GM12878 (cell line): Measurements from ENCODE around the gene MXI1. TPM values are rescaled to one million over a fixed set of nuclear protein-coding genes. Genes with fewer than 3 reads are reported as not detected.

Source experiments
- ATAC-seq: fragments of 200-7000 bp; cut with Tn5 transposase; 3 replicates; pipeline ENCODE4 v1.9.1; 2020; ENCODE audit warnings: mild to moderate bottlenecking, moderate library complexity
- BruUV-seq: library from RNA; stranded (reverse); fragments of 400-500 nt; replicated peaks from 2 replicates; lab custom pipeline; 2021; lab: Mats Ljungman, UMichigan
- CTCF ChIA-PET: fragments of 300-600 bp; sonication (Branson Sonifier 250); formaldehyde crosslinking; extraction: SDS; loops from one replicate; lab custom pipeline; 2021; ENCODE audit warnings: inconsistent platforms; lab: Yijun Ruan, JAX
- POLR2A ChIA-PET: fragments of 350-600 bp; formaldehyde crosslinking; extraction: SDS; loops from one replicate; lab custom pipeline; 2021; ENCODE audit warnings: inconsistent platforms; lab: Charles Lee
- RAD21 ChIA-PET: fragments of 300-600 bp; sonication (Branson Sonifier 250); formaldehyde crosslinking; loops from one replicate; lab custom pipeline; 2023; ENCODE audit warnings: antibody characterized with exemption; ENCODE audit not compliant: unreplicated experiment; lab: Charles Lee
- SMC1A ChIA-PET: fragments of 300-600 bp; sonication (Branson Sonifier 250); formaldehyde crosslinking; loops from one replicate; lab custom pipeline; 2023; ENCODE audit not compliant: unreplicated experiment, uncharacterized antibody; lab: Charles Lee
- DNase-seq: peaks from one replicate; pipeline ENCODE4 v3.0.0-alpha.2; 2011; ENCODE audit warnings: low read depth, low spot score
- FAIRE-seq: peaks from 3 replicates; lab custom pipeline; 2011; peaks lifted over from hg19 to GRCh38; lab: Jason Lieb, UNC
- H2AFZ ChIP-seq: 2 replicates; pipeline ENCODE4 v1.6.0; 2011; ENCODE audit warnings: low read depth, low read length, control low read depth; ENCODE audit not compliant: control insufficient read depth
- H3K27ac ChIP-seq: 2 replicates; pipeline ENCODE4 v1.5.1; 2011; ENCODE audit warnings: control low read depth; ENCODE audit not compliant: control insufficient read depth, insufficient read depth
- H3K27me3 ChIP-seq, 2 experiments: replicated peaks in 1 of 2; 2 replicates each; pipeline versions ENCODE4 v1.6.0 to v1.6.1; 2011; ENCODE audit warnings: low read length in 1 of 2; ENCODE audit not compliant: control insufficient read depth in 2 of 2, insufficient read depth in 2 of 2
- H3K36me3 ChIP-seq, 2 experiments: 2 replicates each; pipeline ENCODE4 v1.5.1; 2011; ENCODE audit warnings: low read length in 1 of 2; ENCODE audit not compliant: control insufficient read depth in 2 of 2, insufficient read depth in 2 of 2
- H3K4me1 ChIP-seq: 2 replicates; pipeline ENCODE4 v1.6.1; 2011; ENCODE audit warnings: mild to moderate bottlenecking, low read length, moderate library complexity, mixed read lengths; ENCODE audit not compliant: control insufficient read depth, insufficient read depth
- H3K4me2 ChIP-seq: 2 replicates; pipeline ENCODE4 v1.6.0; 2011; ENCODE audit warnings: control low read depth; ENCODE audit not compliant: control insufficient read depth, insufficient read depth
- H3K4me3 ChIP-seq: fragments of 200-600 bp; sonication (generic); 2 replicates; pipeline ENCODE4 v1.5.1; 2016
- H3K79me2 ChIP-seq: 2 replicates; pipeline ENCODE4 v1.6.0; 2011; ENCODE audit warnings: low read length; ENCODE audit not compliant: control insufficient read depth, insufficient read depth
- H3K9ac ChIP-seq: 2 replicates; pipeline ENCODE4 v1.8.0; 2011; ENCODE audit warnings: low read length, control low read depth, mixed read lengths; ENCODE audit not compliant: control insufficient read depth, insufficient read depth
- H3K9me3 ChIP-seq: replicated peaks from 3 replicates; pipeline ENCODE4 v1.5.1; 2011; ENCODE audit warnings: mild to moderate bottlenecking, low read length; ENCODE audit not compliant: control insufficient read depth, insufficient read depth
- H4K20me1 ChIP-seq: 2 replicates; pipeline ENCODE4 v1.6.0; 2011; ENCODE audit not compliant: control insufficient read depth, insufficient read depth
- CEBPB ChIP-seq, 2 experiments: fragments of 150-350 bp in 1 of 2; IDR thresholded peaks; 2 replicates each; pipeline ENCODE4 v1.6.1; 2012 to 2014; ENCODE audit warnings: low read depth in 2 of 2, low read length in 2 of 2, borderline replicate concordance in 1 of 2, inconsistent platforms in 1 of 2
- EP300 ChIP-seq, 2 experiments: fragments of 150-350 bp in 1 of 2; IDR thresholded peaks; 2 replicates each; pipeline ENCODE4 v1.6.1; 2011 to 2012; ENCODE audit warnings: low read depth in 2 of 2, low read length in 2 of 2, borderline replicate concordance in 1 of 2, improper control_type of control experiment in 1 of 2, inconsistent platforms in 1 of 2; ENCODE audit not compliant: control insufficient read depth in 1 of 2
- IRF4 ChIP-seq: IDR thresholded peaks from 2 replicates; pipeline ENCODE4 v1.6.1; 2011; ENCODE audit warnings: low read depth, low read length
- MYB ChIP-seq: fragments of 150-350 bp; IDR thresholded peaks from 2 replicates; pipeline ENCODE4 v1.6.1; 2014; ENCODE audit warnings: mild to moderate bottlenecking, low read depth, low read length, borderline replicate concordance
- RELA ChIP-seq: fragments of 450-650 bp; IDR thresholded peaks from 2 replicates; pipeline ENCODE4 v1.8.0; 2014; ENCODE audit warnings: borderline replicate concordance; ENCODE audit not compliant: partially characterized antibody
- SPI1 ChIP-seq: IDR thresholded peaks from 2 replicates; pipeline ENCODE4 v1.6.1; 2011; ENCODE audit warnings: low read depth, mild to moderate bottlenecking, low read length, moderate library complexity, borderline replicate concordance; ENCODE audit not compliant: insufficient read depth
- TCF3 ChIP-seq: IDR thresholded peaks from 2 replicates; pipeline ENCODE4 v1.6.1; 2012; ENCODE audit warnings: low read depth, mild to moderate bottlenecking, low read length, borderline replicate concordance; ENCODE audit not compliant: insufficient read depth
- WGBS: methylation state at CpG from one replicate; pipeline ENCODE4 v1.1.6; 2016; ENCODE audit warnings: low lambda C conversion rate; ENCODE audit not compliant: insufficient replicate concordance, insufficient coverage; ENCODE audit errors: missing lambda C conversion rate; 5-methylcytosine and 5-hydroxymethylcytosine counted together
- in situ Hi-C: fragments of 300-500 bp; cut with MboI; formaldehyde crosslinking; loops from 9 replicates; pipeline ENCODE4 v1.14.3; 2018; ENCODE audit warnings: mixed read lengths
- intact Hi-C: fragments of 100-400 bp; cut with micrococcal nuclease; formaldehyde crosslinking; loops from one replicate; pipeline ENCODE4 v1.14.2; 2022; ENCODE audit not compliant: unreplicated experiment
- polyA plus RNA-seq, 11 experiments: library from polyadenylated mRNA; depleted of rRNA in 4 of 11; unstranded in 6 of 11; stranded (reverse) in 5 of 11; fragments of >200 nt; fragmentation: Nextera tagmentation in 4 of 11; fragmentation: Illumina TruSeq in 1 of 11; extraction: Ambion mirVana in 4 of 11; extraction: Trizol in 1 of 11; gene quantifications; 1 replicate in 1 of 11; 2 replicates in 10 of 11; pipeline versions ENCODE4 v1.2.1 to v1.2.3, GENCODE V29; 2011 to 2016; ENCODE audit warnings: inconsistent platforms in 2 of 11, missing spikeins in 2 of 11, low read depth in 1 of 11
- total RNA-seq, 4 experiments: library from RNA; depleted of rRNA in 3 of 4; stranded (reverse); fragments of >200 nt in 3 of 4; fragmentation: Illumina TruSeq in 1 of 4; extraction: Trizol in 1 of 4; gene quantifications; 2 replicates each; pipeline versions ENCODE4 v1.2.1 to v1.2.3, GENCODE V29; 2013 to 2021
- TF ChIP-seq, protein P1 (sequence below): fragments of 450-650 bp; IDR thresholded peaks from 2 replicates; pipeline ENCODE4 v1.6.1; 2018; ENCODE audit warnings: borderline replicate concordance, mild to moderate bottlenecking; ENCODE audit not compliant: partially characterized antibody
- TF ChIP-seq, protein P2 (sequence below): IDR thresholded peaks from 2 replicates; pipeline ENCODE4 v1.6.1; 2011; ENCODE audit warnings: borderline replicate concordance, low read depth, mild to moderate bottlenecking, moderate library complexity, low read length; ENCODE audit not compliant: insufficient read depth, poor library complexity, severe bottlenecking

MXI1 gene
- total and polyA plus RNA-seq, 10 of the 15 experiments (the other 5 are each of a cell fraction or from before 2014, with no cell fraction given): 0.23 to 8.0 (median 0.41) TPM

DNA sequence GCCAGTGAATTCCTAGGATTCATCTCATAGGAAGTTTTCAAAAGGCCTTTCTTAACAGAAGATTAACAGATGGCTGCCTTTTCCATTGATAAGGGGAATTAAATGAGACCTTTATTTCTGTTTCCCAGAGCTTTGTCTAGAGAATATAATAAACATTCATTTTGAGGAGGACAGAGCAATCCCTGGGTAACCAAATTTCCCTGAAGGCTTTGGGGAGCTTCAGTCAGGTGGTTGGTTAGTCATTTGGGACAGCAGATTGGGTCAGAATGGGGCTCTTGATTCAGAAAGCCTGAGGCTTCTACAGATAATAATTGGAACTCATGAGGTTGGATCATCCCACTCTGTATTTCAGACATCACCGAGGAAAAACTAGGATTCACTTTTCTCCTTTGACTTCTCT, 21.8 kb downstream of the MXI1 start:
- no TSS peak for BruUV-seq
- H3K79me2 ChIP-seq: no peaks in the 10 kb centered on the region
- H2AFZ ChIP-seq: no peak overlapping the region
- FAIRE-seq (no peak), DNase-seq (no peak), ATAC-seq (no peak)
- no peak overlapping the region for H3K4me2 ChIP-seq
- H3K9ac ChIP-seq: no peak overlapping the region
- peaks cover 0 to 2% of the 10 kb centered on the region in 2 experiments; a peak in 2 of 4 replicates for H3K27me3 ChIP-seq
- 95% methylated on average over 1 of the region's 1 CpG for WGBS
- ChIA-PET POLR2A (interaction anchor here (0.9 kb wide), 1 partner anchor 18 kb away, joined by 4 read pairs; no protein-coding TSS in a partner anchor), RAD21 (interaction anchor here (0.9 kb wide), 1 partner anchor 19 kb away, joined by 3 read pairs; no protein-coding TSS in a partner anchor), CTCF (interaction anchor here (0.7 to 1.2 kb wide), 4 partner anchors 20 to 346 kb away, joined by 3 read pairs; no protein-coding TSS in a partner anchor), SMC1A (interaction anchor here (0.6 to 1.5 kb wide), 7 partner anchors 13 to 237 kb away, joined by 3 to 5 read pairs (median 3); no protein-coding TSS in a partner anchor)
- in situ Hi-C loops: no loop called here
- no peaks in the 10 kb centered on the region for H3K36me3 ChIP-seq
- intact Hi-C loops: loop anchor here (10.0 kb wide), 1 partner anchor 344 kb away; no protein-coding TSS in a partner anchor
- H3K27ac ChIP-seq: no peak overlapping the region
- H4K20me1 ChIP-seq: no peaks in the 10 kb centered on the region
- no peak overlapping the region for H3K4me3 ChIP-seq
- TF ChIP-seq IRF4: no peak
- no peak for TF ChIP-seq RELA
- no peak for TF ChIP-seq SPI1
- TF ChIP-seq, protein P1, sequence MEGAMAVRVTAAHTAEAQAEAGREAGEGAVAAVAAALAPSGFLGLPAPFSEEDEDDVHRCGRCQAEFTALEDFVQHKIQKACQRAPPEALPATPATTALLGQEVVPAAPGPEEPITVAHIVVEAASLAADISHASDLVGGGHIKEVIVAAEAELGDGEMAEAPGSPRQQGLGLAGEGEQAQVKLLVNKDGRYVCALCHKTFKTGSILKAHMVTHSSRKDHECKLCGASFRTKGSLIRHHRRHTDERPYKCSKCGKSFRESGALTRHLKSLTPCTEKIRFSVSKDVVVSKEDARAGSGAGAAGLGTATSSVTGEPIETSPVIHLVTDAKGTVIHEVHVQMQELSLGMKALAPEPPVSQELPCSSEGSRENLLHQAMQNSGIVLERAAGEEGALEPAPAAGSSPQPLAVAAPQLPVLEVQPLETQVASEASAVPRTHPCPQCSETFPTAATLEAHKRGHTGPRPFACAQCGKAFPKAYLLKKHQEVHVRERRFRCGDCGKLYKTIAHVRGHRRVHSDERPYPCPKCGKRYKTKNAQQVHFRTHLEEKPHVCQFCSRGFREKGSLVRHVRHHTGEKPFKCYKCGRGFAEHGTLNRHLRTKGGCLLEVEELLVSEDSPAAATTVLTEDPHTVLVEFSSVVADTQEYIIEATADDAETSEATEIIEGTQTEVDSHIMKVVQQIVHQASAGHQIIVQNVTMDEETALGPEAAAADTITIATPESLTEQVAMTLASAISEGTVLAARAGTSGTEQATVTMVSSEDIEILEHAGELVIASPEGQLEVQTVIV: no peak
- TF ChIP-seq TCF3: no peak
- no peak for TF ChIP-seq CEBPB (IDR thresholded peaks at IDR 0.05; ENCODE audit: borderline replicate concordance in 1 of 2, low read depth in 2 of 2, low read length in 2 of 2)
- no peak for TF ChIP-seq EP300 (IDR thresholded peaks at IDR 0.05; ENCODE audit: borderline replicate concordance in 1 of 2, control insufficient read depth in 1 of 2, low read depth in 2 of 2, low read length in 2 of 2)
- TF ChIP-seq, protein P2, sequence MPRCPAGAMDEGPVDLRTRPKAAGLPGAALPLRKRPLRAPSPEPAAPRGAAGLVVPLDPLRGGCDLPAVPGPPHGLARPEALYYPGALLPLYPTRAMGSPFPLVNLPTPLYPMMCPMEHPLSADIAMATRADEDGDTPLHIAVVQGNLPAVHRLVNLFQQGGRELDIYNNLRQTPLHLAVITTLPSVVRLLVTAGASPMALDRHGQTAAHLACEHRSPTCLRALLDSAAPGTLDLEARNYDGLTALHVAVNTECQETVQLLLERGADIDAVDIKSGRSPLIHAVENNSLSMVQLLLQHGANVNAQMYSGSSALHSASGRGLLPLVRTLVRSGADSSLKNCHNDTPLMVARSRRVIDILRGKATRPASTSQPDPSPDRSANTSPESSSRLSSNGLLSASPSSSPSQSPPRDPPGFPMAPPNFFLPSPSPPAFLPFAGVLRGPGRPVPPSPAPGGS: no peak
- TF ChIP-seq MYB: no peak
- no peaks in the 10 kb centered on the region for H3K9me3 ChIP-seq
- peaks cover 3% of the 10 kb centered on the region; the same call in 1 of the 2 replicates for H3K4me1 ChIP-seq
